8988T (cell line): ENCODE measurements around the gene IL17C.
"Not testable (repeated sequence)": the region's sequence is repeated elsewhere in the genome, so short reads cannot be mapped to it uniquely, and the experiment has no call there.

ENCODE experiments used
- DNase-seq: peaks from one replicate; pipeline ENCODE4 v3.0.0; 2011

The IL17C gene

GRCh38 chr16:88638323-88639230 lies at the start of gene IL17C:
Gene IL17C, plus strand, starts transcription at chr16:88638572. Its CDS starts 70 bp downstream, at chr16:88638642.
- DNase-seq: no peak

GRCh38 chr16:88588754-88589153 lies 49.6 kb upstream of the IL17C start:
- DNase-seq: no peak

GRCh38 chr16:88589441-88589840 lies 48.9 kb upstream of the IL17C start:
- no peak for DNase-seq

- no peak for DNase-seq
Observed at GRCh38 chr16:88591577-88592021, 46.8 kb upstream of the IL17C start.

- no peak for DNase-seq
Observed at GRCh38 chr16:88593061-88593460, 45.3 kb upstream of the IL17C start.

GRCh38 chr16:88593489-88593888 lies 44.9 kb upstream of the IL17C start:
- no peak for DNase-seq

- DNase-seq: no peak
Observed at GRCh38 chr16:88593910-88594309, 44.5 kb upstream of the IL17C start.

GRCh38 chr16:88595101-88595500 lies 43.3 kb upstream of the IL17C start:
- DNase-seq: no peak

- DNase-seq: no peak
Observed at GRCh38 chr16:88595921-88596320, 42.5 kb upstream of the IL17C start.

- DNase-seq: no peak
Observed at GRCh38 chr16:88596483-88596882, 41.9 kb upstream of the IL17C start.

GRCh38 chr16:88597856-88598491 lies 40.4 kb upstream of the IL17C start:
- DNase-seq: no peak

- no peak for DNase-seq
Observed at GRCh38 chr16:88599092-88599733, 39.2 kb upstream of the IL17C start.

GRCh38 chr16:88599825-88600538 lies 38.4 kb upstream of the IL17C start:
- no peak for DNase-seq

- no peak for DNase-seq
Observed at GRCh38 chr16:88600539-88600896, 37.9 kb upstream of the IL17C start.

- DNase-seq: no peak
Observed at GRCh38 chr16:88601313-88602036, 36.9 kb upstream of the IL17C start.

- DNase-seq: no peak
Observed at GRCh38 chr16:88602091-88602490, 36.3 kb upstream of the IL17C start.

- DNase-seq: no peak
Observed at GRCh38 chr16:88605186-88606147, 32.9 kb upstream of the IL17C start.

GRCh38 chr16:88606148-88606757 lies 32.1 kb upstream of the IL17C start:
- DNase-seq: no peak

- no peak for DNase-seq
Observed at GRCh38 chr16:88608076-88608475, 30.3 kb upstream of the IL17C start.

GRCh38 chr16:88609426-88609825 lies 28.9 kb upstream of the IL17C start:
- DNase-seq: not testable (repeated sequence)

GRCh38 chr16:88610080-88610479 lies 28.3 kb upstream of the IL17C start:
- DNase-seq: no peak
